Endothelial cell (in vitro differentiated cells): ENCODE results near the gene CHST11. TPM values are rescaled to one million over a fixed set of nuclear protein-coding genes. Genes with fewer than 3 reads are reported as not detected.

Experiments used
- DNase-seq: peaks from one replicate; pipeline ENCODE4 v3.0.0; 2021; ENCODE audit warnings: low spot score
- H3K27ac Mint-ChIP-seq: one replicate; pipeline ENCODE4 v1.8.0; 2021; ENCODE audit warnings: mixed read lengths, inconsistent platforms; ENCODE audit not compliant: unreplicated experiment
- H3K27me3 Mint-ChIP-seq: one replicate; pipeline ENCODE4 v1.8.0; 2021; ENCODE audit warnings: mild to moderate bottlenecking, moderate library complexity, mixed read lengths, inconsistent platforms; ENCODE audit not compliant: unreplicated experiment
- H3K36me3 Mint-ChIP-seq: one replicate; pipeline ENCODE4 v1.8.0; 2021; ENCODE audit warnings: mild to moderate bottlenecking, low read depth, mixed read lengths, inconsistent platforms; ENCODE audit not compliant: unreplicated experiment
- H3K4me1 Mint-ChIP-seq: one replicate; pipeline ENCODE4 v1.8.0; 2021; ENCODE audit warnings: mild to moderate bottlenecking, mixed read lengths, inconsistent platforms; ENCODE audit not compliant: unreplicated experiment
- H3K4me3 Mint-ChIP-seq: one replicate; pipeline ENCODE4 v1.8.0; 2021; ENCODE audit warnings: mild to moderate bottlenecking, mixed read lengths, inconsistent platforms; ENCODE audit not compliant: unreplicated experiment
- H3K9me3 Mint-ChIP-seq: one replicate; pipeline ENCODE4 v1.8.0; 2021; ENCODE audit warnings: mixed read lengths, inconsistent platforms; ENCODE audit not compliant: unreplicated experiment
- CTCF ChIP-seq: fragments of 200-600 bp; sonication (generic); IDR thresholded peaks from one replicate; pipeline ENCODE4 v1.5.0; 2021; ENCODE audit warnings: antibody characterized with exemption; ENCODE audit not compliant: unreplicated experiment
- total RNA-seq: library from RNA; stranded (reverse); fragmentation: NEBNext Ultra II Directional; extraction: Animal tissue kit (Norgen Biotek cat#: 25700); gene quantifications from one replicate; pipeline ENCODE4 v1.2.1, GENCODE V29; 2021; ENCODE audit not compliant: unreplicated experiment

The CHST11 gene
- total RNA-seq, 1 donor from 2014 or later, result 11.8 TPM

- Mint-ChIP-seq H3K4me1 (no peaks in the 10 kb centered on the region), H3K27ac (no peak overlapping the region), H3K9me3 (no peaks in the 10 kb centered on the region), H3K36me3 (no peaks in the 10 kb centered on the region), H3K4me3 (no peak overlapping the region), H3K27me3 (peaks cover 6% of the 10 kb centered on the region)
- DNase-seq, result no peak
- TF ChIP-seq CTCF, result no peak
Measured at GRCh38 chr12:104632724-104633201, 176.0 kb downstream of the CHST11 start.

DNA sequence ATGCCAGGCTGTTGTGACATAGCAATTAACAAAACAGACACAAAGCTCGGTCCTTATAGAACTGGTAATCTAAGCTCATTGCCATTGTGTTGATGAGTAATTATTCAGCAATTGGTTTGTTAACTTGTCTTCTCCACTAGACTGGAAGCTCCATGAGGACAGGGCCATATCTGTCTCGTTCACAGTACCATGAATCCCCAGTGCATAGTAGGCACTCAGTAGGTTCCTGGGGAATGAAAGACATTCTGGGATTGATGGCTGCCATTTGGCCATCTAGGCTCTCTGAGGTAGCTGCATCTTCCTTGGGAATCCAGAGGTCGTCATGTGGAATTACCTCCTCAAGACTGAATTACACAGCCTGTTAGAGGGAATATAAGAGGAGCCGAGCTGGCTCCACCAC is 177.3 kb downstream of the CHST11 start:
- Mint-ChIP-seq H3K36me3 (no peaks in the 10 kb centered on the region), H3K27me3 (peaks cover 6% of the 10 kb centered on the region), H3K27ac (no peak overlapping the region)

DNA sequence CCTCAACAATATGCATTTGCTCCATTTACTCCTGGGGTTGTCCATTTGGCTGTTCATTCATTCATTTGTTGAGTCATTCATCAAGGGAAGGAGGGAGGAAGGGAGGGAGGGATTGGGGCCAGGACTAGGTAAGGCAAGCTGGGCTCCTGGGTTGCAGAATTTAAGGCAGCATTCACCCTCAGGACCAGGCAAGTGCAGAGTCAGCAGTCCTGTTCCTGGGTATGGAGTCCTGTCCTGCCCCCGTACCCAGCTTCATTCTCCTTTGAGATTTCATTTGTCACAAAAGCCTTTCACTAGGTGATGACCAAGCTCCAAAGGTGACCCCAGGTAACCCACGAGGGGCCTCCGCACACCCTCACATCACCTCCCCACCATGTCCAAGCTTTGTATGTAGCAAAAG is 178.1 kb downstream of the CHST11 start:
- DNase-seq, result no peak
- no peak for TF ChIP-seq CTCF
- H3K9me3 Mint-ChIP-seq, result no peaks in the 10 kb centered on the region
- no peak overlapping the region for H3K27ac Mint-ChIP-seq
- no peak overlapping the region for H3K4me3 Mint-ChIP-seq
- no peaks in the 10 kb centered on the region for H3K36me3 Mint-ChIP-seq
- H3K27me3 Mint-ChIP-seq, result peaks cover 6% of the 10 kb centered on the region
- H3K4me1 Mint-ChIP-seq, result no peaks in the 10 kb centered on the region

More for the DNA sequence above, 177.3 kb downstream of the CHST11 start:
- H3K9me3 Mint-ChIP-seq, result no peaks in the 10 kb centered on the region
- TF ChIP-seq CTCF, result no peak
- H3K4me1 Mint-ChIP-seq, result no peaks in the 10 kb centered on the region
- H3K4me3 Mint-ChIP-seq, result no peak overlapping the region
- no peak for DNase-seq

- H3K36me3 Mint-ChIP-seq, result peaks cover 4% of the 10 kb centered on the region
- H3K4me1 Mint-ChIP-seq, result no peaks in the 10 kb centered on the region
- no peak overlapping the region for H3K27ac Mint-ChIP-seq
- peaks cover 6% of the 10 kb centered on the region for H3K27me3 Mint-ChIP-seq
- no peak for TF ChIP-seq CTCF
- H3K4me3 Mint-ChIP-seq, result no peak overlapping the region
- no peak for DNase-seq
- no peaks in the 10 kb centered on the region for H3K9me3 Mint-ChIP-seq
Measured at GRCh38 chr12:104635607-104636343, 179.0 kb downstream of the CHST11 start.

DNA sequence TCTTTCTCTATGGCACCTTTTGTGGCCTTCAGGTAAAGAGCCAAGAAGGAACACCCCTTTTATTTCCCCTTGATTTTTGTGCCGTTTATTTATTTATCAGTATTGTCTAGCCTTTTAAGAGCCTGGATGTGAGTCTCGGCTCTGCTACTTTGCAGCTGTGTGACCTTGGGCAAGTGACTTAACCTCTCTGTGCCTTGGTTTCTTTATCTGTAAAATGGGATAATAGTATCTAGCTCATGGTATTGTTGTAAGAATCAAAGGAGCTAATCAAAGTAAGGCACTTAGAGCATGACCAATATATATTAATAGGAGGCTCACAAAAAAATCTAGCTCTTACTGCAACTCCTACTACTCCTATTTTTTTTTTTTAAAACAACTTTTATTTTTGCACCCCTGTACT is 179.7 kb downstream of the CHST11 start:
- Mint-ChIP-seq H3K27me3 (peaks cover 6% of the 10 kb centered on the region), H3K4me3 (no peak overlapping the region), H3K4me1 (no peaks in the 10 kb centered on the region), H3K9me3 (no peaks in the 10 kb centered on the region), H3K27ac (no peak overlapping the region), H3K36me3 (peaks cover 4% of the 10 kb centered on the region)
- no peak for DNase-seq
- no peak for TF ChIP-seq CTCF
